Endodermal cell (in vitro differentiated cells): ENCODE data around the gene OR2B3. TPM values are rescaled to one million over a fixed set of nuclear protein-coding genes. Genes with fewer than 3 reads are reported as not detected.

Source experiments
- DNase-seq: peaks from one replicate; pipeline ENCODE4 v3.0.0-alpha.2; 2017
- H3K27ac ChIP-seq: 2 replicates; pipeline ENCODE4 v1.5.1; 2013; ENCODE audit warnings: mild to moderate bottlenecking, low read depth, low read length, moderate library complexity
- H3K27me3 ChIP-seq: 2 replicates; pipeline ENCODE4 v1.6.1; 2013; ENCODE audit warnings: mild to moderate bottlenecking, low read length, moderate library complexity; ENCODE audit not compliant: insufficient read depth, control insufficient read depth, poor library complexity, severe bottlenecking
- H3K36me3 ChIP-seq: 2 replicates; pipeline ENCODE4 v1.7.0; 2013; ENCODE audit warnings: mild to moderate bottlenecking, low read length, moderate library complexity; ENCODE audit not compliant: control insufficient read depth, insufficient read depth
- H3K4me1 ChIP-seq: one replicate; pipeline ENCODE4 v1.7.0; 2013; ENCODE audit warnings: low read length; ENCODE audit not compliant: control insufficient read depth, insufficient read depth
- H3K4me3 ChIP-seq: 2 replicates; pipeline ENCODE4 v1.5.1; 2013; ENCODE audit warnings: mild to moderate bottlenecking, low read length, moderate library complexity
- H3K9ac ChIP-seq: 2 replicates; pipeline ENCODE4 v1.6.1; 2013; ENCODE audit warnings: mild to moderate bottlenecking, low read length, moderate library complexity; ENCODE audit not compliant: poor library complexity, severe bottlenecking; ENCODE audit errors: extremely low read depth
- H3K9me3 ChIP-seq: 2 replicates; pipeline ENCODE4 v1.6.1; 2013; ENCODE audit warnings: mild to moderate bottlenecking, low read length, moderate library complexity; ENCODE audit not compliant: control insufficient read depth
- H3K27ac Mint-ChIP-seq: 2 replicates; pipeline ENCODE4 v1.8.0; 2020; ENCODE audit warnings: mixed read lengths
- H3K27me3 Mint-ChIP-seq: 2 replicates; pipeline ENCODE4 v1.8.0; 2021; ENCODE audit warnings: mild to moderate bottlenecking, mixed read lengths; ENCODE audit not compliant: insufficient read depth
- H3K36me3 Mint-ChIP-seq: 2 replicates; pipeline ENCODE4 v1.8.0; 2020; ENCODE audit warnings: low read depth, mixed read lengths
- H3K4me1 Mint-ChIP-seq: 2 replicates; pipeline ENCODE4 v1.8.0; 2020; ENCODE audit warnings: mixed read lengths
- H3K4me3 Mint-ChIP-seq: 2 replicates; pipeline ENCODE4 v1.8.0; 2020; ENCODE audit warnings: mild to moderate bottlenecking, moderate library complexity, mixed read lengths
- H3K9me3 Mint-ChIP-seq: 2 replicates; pipeline ENCODE4 v1.8.0; 2020; ENCODE audit warnings: mild to moderate bottlenecking, mixed read lengths
- CTCF ChIP-seq: fragments of 200-600 bp; sonication (generic); conservative IDR thresholded peaks from 2 replicates; pipeline ENCODE4 v1.5.0; 2021; ENCODE audit warnings: antibody characterized with exemption, mild to moderate bottlenecking
- WGBS, 2 experiments: methylation state at CpG; one replicate each; pipeline versions ENCODE4 v1.1.5 to v1.1.7; 2013; ENCODE audit warnings: missing lambda C conversion rate in 2 of 2, mixed read lengths in 1 of 2; ENCODE audit not compliant: insufficient coverage in 1 of 2, insufficient read length in 1 of 2; 5-methylcytosine and 5-hydroxymethylcytosine counted together
- total RNA-seq, 2 donors: library from RNA; stranded (reverse); fragmentation: NEBNext Ultra II Directional in 1 of 2; extraction: Animal tissue kit (Norgen Biotek cat#: 25700) in 1 of 2; gene quantifications; 2 replicates in 1 of 2; 3 replicates in 1 of 2; pipeline ENCODE4 v1.2.1, GENCODE V29; 2021

The OR2B3 gene
- total RNA-seq, 2 donors from 2014 or later, result not detected

- Histone ChIP-seq H3K27ac (no peak within 1 kb of the TSS), H3K9ac (no peak within 1 kb of the TSS), H3K4me1 (no peaks in the 10 kb centered on the region), H3K9me3 (no peaks in the 10 kb centered on the region), H3K36me3 (no peaks in the 10 kb centered on the region), H3K27me3 (no peaks in the 10 kb centered on the region), H3K4me3 (no peak within 1 kb of the TSS)
- TF ChIP-seq CTCF, result no peak
- Mint-ChIP-seq H3K36me3 (no peaks in the 10 kb centered on the region), H3K4me3 (no peak within 1 kb of the TSS), H3K27me3 (peaks cover 4% of the 10 kb centered on the region), H3K4me1 (no peaks in the 10 kb centered on the region), H3K9me3 (no peaks in the 10 kb centered on the region), H3K27ac (no peak within 1 kb of the TSS)
- 80% methylated on average over 3 of the region's 3 CpGs; no CpG with 5 or more reads in 1 of the 2 experiments for WGBS, 2 experiments
- DNase-seq, result no peak
Observed at GRCh38 chr6:29099190-29099589, 12.1 kb upstream of the OR2B3 start, which contains the start of gene OR2J1. TSS of gene OR2J1 (plus strand) at chr6:29099490. CDS start at chr6:29100943, 1,453 bp downstream.

- no peaks in the 10 kb centered on the region for H3K36me3 ChIP-seq
- H3K4me1 ChIP-seq, result no peaks in the 10 kb centered on the region
- H3K27ac ChIP-seq, result no peak overlapping the region
- Mint-ChIP-seq H3K9me3 (no peaks in the 10 kb centered on the region), H3K27me3 (no peaks in the 10 kb centered on the region), H3K4me3 (no peak overlapping the region), H3K27ac (no peak overlapping the region), H3K4me1 (no peaks in the 10 kb centered on the region), H3K36me3 (no peaks in the 10 kb centered on the region)
- no peaks in the 10 kb centered on the region for H3K9me3 ChIP-seq
- H3K27me3 ChIP-seq, result no peaks in the 10 kb centered on the region
- 100% methylated on average over 1 of the region's 1 CpG; no CpG with 5 or more reads in 1 of the 2 experiments for WGBS, 2 experiments
- DNase-seq, result no peak
- no peak overlapping the region for H3K4me3 ChIP-seq
- no peak for TF ChIP-seq CTCF
- no peak overlapping the region for H3K9ac ChIP-seq
Observed at GRCh38 chr6:29097803-29098202, 10.7 kb upstream of the OR2B3 start.

- Mint-ChIP-seq H3K4me3 (no peak overlapping the region), H3K4me1 (no peaks in the 10 kb centered on the region), H3K27me3 (no peaks in the 10 kb centered on the region), H3K36me3 (no peaks in the 10 kb centered on the region), H3K27ac (no peak overlapping the region), H3K9me3 (no peaks in the 10 kb centered on the region)
- no peaks in the 10 kb centered on the region for H3K9me3 ChIP-seq
- H3K9ac ChIP-seq, result no peak overlapping the region
- TF ChIP-seq CTCF, result no peak
- WGBS, 2 experiments, result 95 to 100% methylated on average over 1 to 3 of the region's 3 CpGs
- no peaks in the 10 kb centered on the region for H3K36me3 ChIP-seq
- no peaks in the 10 kb centered on the region for H3K27me3 ChIP-seq
- H3K4me3 ChIP-seq, result no peak overlapping the region
- DNase-seq, result no peak
- no peak overlapping the region for H3K27ac ChIP-seq
- no peaks in the 10 kb centered on the region for H3K4me1 ChIP-seq
Observed at GRCh38 chr6:29092957-29093356, 5.8 kb upstream of the OR2B3 start.
